Fibroblast of lung (primary cell): ENCODE results near the gene NME2. TPM values are rescaled to one million over a fixed set of nuclear protein-coding genes. Genes with fewer than 3 reads are reported as not detected.

Experiments used
- DNase-seq, 2 donors: peaks; one replicate each; pipeline versions ENCODE4 v3.0.0 to v3.0.0-alpha.2; 2010; ENCODE audit warnings: low read depth in 2 of 2
- H2AFZ ChIP-seq: 2 replicates; pipeline ENCODE4 v1.5.1; 2012; ENCODE audit warnings: low read length, control low read depth, inconsistent platforms
- H3K27ac ChIP-seq: 2 replicates; pipeline ENCODE4 v1.5.1; 2011; ENCODE audit warnings: low read length, control low read depth; ENCODE audit not compliant: insufficient read depth
- H3K27me3 ChIP-seq: 2 replicates; pipeline ENCODE4 v1.5.1; 2011; ENCODE audit warnings: mild to moderate bottlenecking, low read length; ENCODE audit not compliant: control insufficient read depth, insufficient read depth
- H3K36me3 ChIP-seq: 2 replicates; pipeline ENCODE4 v1.5.1; 2011; ENCODE audit warnings: low read length; ENCODE audit not compliant: control insufficient read depth, insufficient read depth
- H3K4me1 ChIP-seq: 2 replicates; pipeline ENCODE4 v1.5.1; 2011; ENCODE audit warnings: low read length; ENCODE audit not compliant: control insufficient read depth, insufficient read depth; ENCODE audit errors: extremely low read depth
- H3K4me2 ChIP-seq: 2 replicates; pipeline ENCODE4 v1.5.1; 2011; ENCODE audit warnings: low read length, control low read depth; ENCODE audit not compliant: insufficient read depth; ENCODE audit errors: extremely low read depth
- H3K4me3 ChIP-seq, 4 experiments: fragments of 200-600 bp in 1 of 4; sonication (generic) in 1 of 4; replicated peaks in 1 of 4; 2 replicates each; pipeline ENCODE4 v1.5.1; 2011 to 2016; ENCODE audit warnings: low read length in 4 of 4, low read depth in 3 of 4, mild to moderate bottlenecking in 3 of 4, control low read depth in 2 of 4, inconsistent platforms in 1 of 4, mixed read lengths in 1 of 4; ENCODE audit not compliant: insufficient read depth in 1 of 4; ENCODE audit errors: control extremely low read depth in 1 of 4
- H3K79me2 ChIP-seq: 2 replicates; pipeline ENCODE4 v1.5.1; 2012; ENCODE audit warnings: mild to moderate bottlenecking, low read length, inconsistent platforms; ENCODE audit not compliant: control insufficient read depth, insufficient read depth
- H3K9ac ChIP-seq: 2 replicates; pipeline ENCODE4 v1.5.1; 2011; ENCODE audit warnings: mild to moderate bottlenecking, low read length, control low read depth; ENCODE audit not compliant: insufficient read depth
- H3K9me3 ChIP-seq: 2 replicates; pipeline ENCODE4 v1.5.1; 2012; ENCODE audit warnings: low read depth, low read length; ENCODE audit not compliant: control insufficient read depth, insufficient read depth
- H4K20me1 ChIP-seq: 2 replicates; pipeline ENCODE4 v1.5.1; 2011; ENCODE audit warnings: low read length; ENCODE audit not compliant: control insufficient read depth, insufficient read depth; ENCODE audit errors: extremely low read depth
- CTCF ChIP-seq, 2 donors: IDR thresholded peaks in 1 of 2; conservative IDR thresholded peaks in 1 of 2; 1 replicate in 1 of 2; 2 replicates in 1 of 2; pipeline ENCODE4 v1.5.1; 2011 to 2012; ENCODE audit warnings: low read length in 2 of 2, control low read depth in 1 of 2, inconsistent platforms in 1 of 2, low read depth in 1 of 2, mild to moderate bottlenecking in 1 of 2
- EZH2 ChIP-seq: IDR thresholded peaks from 2 replicates; pipeline ENCODE4 v1.5.1; 2012; ENCODE audit warnings: low read length, control low read depth, mild to moderate bottlenecking; ENCODE audit errors: missing control alignments
- polyA plus RNA-seq, 2 donors: library from polyadenylated mRNA; depleted of rRNA in 1 of 2; stranded (reverse) in 1 of 2; unstranded in 1 of 2; fragments of >200 nt; gene quantifications; 2 replicates each; pipeline ENCODE4 v1.2.1, GENCODE V29; 2011 to 2012; ENCODE audit warnings: missing spikeins in 1 of 2
- total RNA-seq: library from RNA; depleted of rRNA; stranded (reverse); fragments of >200 nt; gene quantifications from 2 replicates; pipeline ENCODE4 v1.2.1, GENCODE V29; 2014

NME2 gene
- total and polyA plus RNA-seq, 2 donors (not counting 1 experiment from before 2014, with no cell fraction given): 605 to 799 TPM

- no peak for DNase-seq
- no peak overlapping the region for H3K27ac ChIP-seq
- H2AFZ ChIP-seq: no peak overlapping the region
- peaks cover 4% of the 10 kb centered on the region for H3K36me3 ChIP-seq
- no peaks in the 10 kb centered on the region for H3K27me3 ChIP-seq
- no peaks in the 10 kb centered on the region for H3K79me2 ChIP-seq
- H3K9ac ChIP-seq: no peak overlapping the region
- H3K4me1 ChIP-seq: no peaks in the 10 kb centered on the region
- no peak overlapping the region for H3K4me2 ChIP-seq
- H3K4me3 ChIP-seq: no peak overlapping the region
- TF ChIP-seq CTCF (conservative IDR thresholded peaks at IDR 0.05 in 1 of 2, IDR thresholded peaks at IDR 0.05 in 1 of 2; ENCODE audit: low read depth in 1 of 2, low read length in 2 of 2) (no peak), EZH2 (no peak)
- no peaks in the 10 kb centered on the region for H3K9me3 ChIP-seq
- no peaks in the 10 kb centered on the region for H4K20me1 ChIP-seq
Observed at GRCh38 chr17:51217946-51218345, 51.7 kb downstream of the NME2 start.

- TF ChIP-seq CTCF (conservative IDR thresholded peaks at IDR 0.05 in 1 of 2, IDR thresholded peaks at IDR 0.05 in 1 of 2; ENCODE audit: low read depth in 1 of 2, low read length in 2 of 2): no peak
- no peak for TF ChIP-seq EZH2
Observed at GRCh38 chr17:51221322-51221721, 55.1 kb downstream of the NME2 start.

More at GRCh38 chr17:51221322-51221721, 55.1 kb downstream of the NME2 start:
- Histone ChIP-seq H3K36me3 (peaks cover 4% of the 10 kb centered on the region), H3K27me3 (no peaks in the 10 kb centered on the region), H3K9ac (no peak overlapping the region), H3K9me3 (no peaks in the 10 kb centered on the region), H3K4me2 (no peak overlapping the region), H3K79me2 (no peaks in the 10 kb centered on the region), H3K27ac (no peak overlapping the region), H4K20me1 (no peaks in the 10 kb centered on the region), H3K4me3 (no peak overlapping the region), H3K4me1 (no peaks in the 10 kb centered on the region), H2AFZ (no peak overlapping the region)
- no peak for DNase-seq

Other genes with a start within 250 kb of the NME2 start
- 100 and 126 TPM in 2 replicates for gene SPAG9, start 45.5 kb upstream of the NME2 start, total RNA-seq
- 41.4 and 49.8 TPM in 2 replicates for gene SPAG9, start 45.5 kb upstream of the NME2 start, polyA plus RNA-seq
- 75.8 and 108 TPM in 2 replicates for gene NME1, start 12.9 kb upstream of the NME2 start, total RNA-seq
- 220 and 374 TPM in 2 replicates for gene NME1, start 12.9 kb upstream of the NME2 start, polyA plus RNA-seq
- 12.1 and 13.7 TPM in 2 replicates for gene MBTD1, start 93.6 kb downstream of the NME2 start, total RNA-seq
- gene MBTD1, start 93.6 kb downstream of the NME2 start, polyA plus RNA-seq: 2.9 and 4.4 TPM in 2 replicates
- gene UTP18, start 94.1 kb downstream of the NME2 start, total RNA-seq: 27.9 and 31.6 TPM in 2 replicates
- 29.2 and 37.6 TPM in 2 replicates for gene UTP18, start 94.1 kb downstream of the NME2 start, polyA plus RNA-seq